ENCODE measurements around the gene PHOSPHO2. TPM values are rescaled to one million over a fixed set of nuclear protein-coding genes. Genes with fewer than 3 reads are reported as not detected.
A peak's percentile ranks its signal among the peaks of the same experiment; 100 is the strongest.
"Not testable (repeated sequence)": the region's sequence is repeated elsewhere in the genome, so short reads cannot be mapped to it uniquely, and the experiment has no call there.

PHOSPHO2 gene
- total RNA-seq, 2 donors from 2014 or later, result 3.8 to 4.2 TPM

GRCh38 chr2:169670215-169670651 is 24.0 kb upstream of the PHOSPHO2 start:
- H3K4me1 Mint-ChIP-seq, result no peaks in the 10 kb centered on the region
- peaks cover 2% of the 10 kb centered on the region for H3K36me3 Mint-ChIP-seq (ENCODE audit: low read depth)
- no peak overlapping the region for H3K27ac Mint-ChIP-seq
- H3K9me3 ChIP-seq (ENCODE audit: control insufficient read depth, low read length, poor library complexity, severe bottlenecking), result no peaks in the 10 kb centered on the region
- ATAC-seq (no peak), DNase-seq (no peak)
- peaks cover 33% of the 10 kb centered on the region for H3K27me3 Mint-ChIP-seq
- no peak overlapping the region for H3K4me3 Mint-ChIP-seq

GRCh38 chr2:169670937-169671336 is 23.3 kb upstream of the PHOSPHO2 start:
- no peak overlapping the region for H3K4me3 Mint-ChIP-seq
- H3K4me1 Mint-ChIP-seq, result no peaks in the 10 kb centered on the region
- ATAC-seq (no peak), DNase-seq (no peak)
- peaks cover 2% of the 10 kb centered on the region for H3K36me3 Mint-ChIP-seq (ENCODE audit: low read depth)
- H3K27me3 Mint-ChIP-seq, result peaks cover 33% of the 10 kb centered on the region
- no peak overlapping the region for H3K27ac Mint-ChIP-seq
- no peaks in the 10 kb centered on the region for H3K9me3 ChIP-seq (ENCODE audit: control insufficient read depth, low read length, poor library complexity, severe bottlenecking)

- Mint-ChIP-seq H3K4me1 (no peaks in the 10 kb centered on the region), H3K36me3 (ENCODE audit: low read depth) (peaks cover 2% of the 10 kb centered on the region), H3K27me3 (peaks cover 40% of the 10 kb centered on the region), H3K4me3 (no peak overlapping the region), H3K27ac (no peak overlapping the region)
- no peak for ATAC-seq
- H3K9me3 ChIP-seq (ENCODE audit: control insufficient read depth, low read length, poor library complexity, severe bottlenecking), result no peaks in the 10 kb centered on the region
- DNase-seq, result no peak
These were observed 21.9 kb upstream of the PHOSPHO2 start for GRCh38 chr2:169672406-169672805.

GRCh38 chr2:169673106-169673505 is 21.2 kb upstream of the PHOSPHO2 start:
- Mint-ChIP-seq H3K27me3 (peaks cover 40% of the 10 kb centered on the region), H3K27ac (no peak overlapping the region), H3K36me3 (ENCODE audit: low read depth) (peaks cover 2% of the 10 kb centered on the region), H3K4me3 (no peak overlapping the region), H3K4me1 (no peaks in the 10 kb centered on the region)
- DNase-seq, result no peak
- ATAC-seq, result no peak
- H3K9me3 ChIP-seq (ENCODE audit: control insufficient read depth, low read length, poor library complexity, severe bottlenecking), result no peaks in the 10 kb centered on the region

GRCh38 chr2:169673921-169674320 is 20.3 kb upstream of the PHOSPHO2 start:
- Mint-ChIP-seq H3K4me1 (no peaks in the 10 kb centered on the region), H3K36me3 (ENCODE audit: low read depth) (peaks cover 2% of the 10 kb centered on the region), H3K27ac (no peak overlapping the region), H3K27me3 (peaks cover 40% of the 10 kb centered on the region), H3K4me3 (no peak overlapping the region)
- no peaks in the 10 kb centered on the region for H3K9me3 ChIP-seq (ENCODE audit: control insufficient read depth, low read length, poor library complexity, severe bottlenecking)
- DNase-seq (no peak), ATAC-seq (no peak)

GRCh38 chr2:169676357-169676756 is 17.9 kb upstream of the PHOSPHO2 start:
- Mint-ChIP-seq H3K4me1 (no peaks in the 10 kb centered on the region), H3K36me3 (ENCODE audit: low read depth) (peaks cover 2% of the 10 kb centered on the region), H3K27me3 (peaks cover 31% of the 10 kb centered on the region), H3K4me3 (no peak overlapping the region), H3K27ac (no peak overlapping the region)
- ATAC-seq (no peak), DNase-seq (no peak)
- no peaks in the 10 kb centered on the region for H3K9me3 ChIP-seq (ENCODE audit: control insufficient read depth, low read length, poor library complexity, severe bottlenecking)

- H3K36me3 Mint-ChIP-seq (ENCODE audit: low read depth), result peaks cover 2% of the 10 kb centered on the region
- ATAC-seq (no peak), DNase-seq (no peak)
- H3K27me3 Mint-ChIP-seq, result peaks cover 28% of the 10 kb centered on the region
- H3K9me3 ChIP-seq (ENCODE audit: control insufficient read depth, low read length, poor library complexity, severe bottlenecking), result no peaks in the 10 kb centered on the region
- H3K4me1 Mint-ChIP-seq, result no peaks in the 10 kb centered on the region
- no peak overlapping the region for H3K4me3 Mint-ChIP-seq
- H3K27ac Mint-ChIP-seq, result no peak overlapping the region
These were observed 17.4 kb upstream of the PHOSPHO2 start for GRCh38 chr2:169676850-169677249.

GRCh38 chr2:169683054-169683424 is 11.2 kb upstream of the PHOSPHO2 start:
- no peak for DNase-seq
- Mint-ChIP-seq H3K4me1 (no peaks in the 10 kb centered on the region), H3K36me3 (ENCODE audit: low read depth) (no peaks in the 10 kb centered on the region), H3K27ac (no peak overlapping the region), H3K27me3 (no peaks in the 10 kb centered on the region), H3K4me3 (peak overlapping the region; percentile 5)
- H3K9me3 ChIP-seq (ENCODE audit: control insufficient read depth, low read length, poor library complexity, severe bottlenecking), result no peaks in the 10 kb centered on the region
- peak; percentile 17 for ATAC-seq

GRCh38 chr2:169683425-169684134 is 10.7 kb upstream of the PHOSPHO2 start:
- no peaks in the 10 kb centered on the region for H3K9me3 ChIP-seq (ENCODE audit: control insufficient read depth, low read length, poor library complexity, severe bottlenecking)
- Mint-ChIP-seq H3K4me1 (no peaks in the 10 kb centered on the region), H3K36me3 (ENCODE audit: low read depth) (no peaks in the 10 kb centered on the region), H3K4me3 (peak overlapping the region; percentile 5), H3K27me3 (no peaks in the 10 kb centered on the region), H3K27ac (peak overlapping the region; percentile 2)
- no peak for DNase-seq
- peak; percentile 25 for ATAC-seq

GRCh38 chr2:169684135-169684565 is 10.1 kb upstream of the PHOSPHO2 start:
- H3K36me3 Mint-ChIP-seq (ENCODE audit: low read depth), result no peaks in the 10 kb centered on the region
- no peak for DNase-seq
- H3K27me3 Mint-ChIP-seq, result no peaks in the 10 kb centered on the region
- H3K4me3 Mint-ChIP-seq, result no peak overlapping the region
- H3K9me3 ChIP-seq (ENCODE audit: control insufficient read depth, low read length, poor library complexity, severe bottlenecking), result no peaks in the 10 kb centered on the region
- H3K27ac Mint-ChIP-seq, result peak overlapping the region; percentile 2
- no peak for ATAC-seq
- no peaks in the 10 kb centered on the region for H3K4me1 Mint-ChIP-seq

GRCh38 chr2:169684712-169685111 is 9.6 kb upstream of the PHOSPHO2 start:
- H3K27me3 Mint-ChIP-seq; H3K27ac Mint-ChIP-seq; H3K9me3 ChIP-seq (ENCODE audit: control insufficient read depth, low read length, poor library complexity, severe bottlenecking); DNase-seq; H3K36me3 Mint-ChIP-seq (ENCODE audit: low read depth); H3K4me3 Mint-ChIP-seq; ATAC-seq; H3K4me1 Mint-ChIP-seq: not testable (repeated sequence)

- ATAC-seq, result not testable (repeated sequence)
These were observed 7.4 kb upstream of the PHOSPHO2 start for GRCh38 chr2:169686825-169687224.

GRCh38 chr2:169687943-169688342 is 6.3 kb upstream of the PHOSPHO2 start:
- DNase-seq; H3K27ac Mint-ChIP-seq; H3K27me3 Mint-ChIP-seq; H3K36me3 Mint-ChIP-seq (ENCODE audit: low read depth); H3K4me1 Mint-ChIP-seq; H3K4me3 Mint-ChIP-seq; H3K9me3 ChIP-seq (ENCODE audit: control insufficient read depth, low read length, poor library complexity, severe bottlenecking); ATAC-seq: not testable (repeated sequence)

More at GRCh38 chr2:169686825-169687224, 7.4 kb upstream of the PHOSPHO2 start:
- H3K27me3 Mint-ChIP-seq; H3K9me3 ChIP-seq (ENCODE audit: control insufficient read depth, low read length, poor library complexity, severe bottlenecking); H3K36me3 Mint-ChIP-seq (ENCODE audit: low read depth); H3K4me3 Mint-ChIP-seq; H3K27ac Mint-ChIP-seq; DNase-seq; H3K4me1 Mint-ChIP-seq: not testable (repeated sequence)

- peaks cover 15% of the 10 kb centered on the region for H3K4me1 Mint-ChIP-seq
- no peak overlapping the region for H3K4me3 Mint-ChIP-seq
- no peak overlapping the region for H3K27ac Mint-ChIP-seq
- DNase-seq, result no peak
- peaks cover 6% of the 10 kb centered on the region for H3K9me3 ChIP-seq (ENCODE audit: control insufficient read depth, low read length, poor library complexity, severe bottlenecking)
- H3K36me3 Mint-ChIP-seq (ENCODE audit: low read depth), result no peaks in the 10 kb centered on the region
- no peak for ATAC-seq
- no peaks in the 10 kb centered on the region for H3K27me3 Mint-ChIP-seq
These were observed 3.3 kb upstream of the PHOSPHO2 start for GRCh38 chr2:169690958-169691357.

Data from T-helper 17 cell (primary cell).